ENCODE results near the gene DNASE1L2. TPM values are rescaled to one million over a fixed set of nuclear protein-coding genes. Genes with fewer than 3 reads are reported as not detected.

Gene DNASE1L2
- total RNA-seq, 1 experiment from 2014 or later: 1.9 TPM

- H3K27ac ChIP-seq (ENCODE audit: low read depth, low read length): no peak overlapping the region; the same call in 1 of the 2 replicates
- H3K79me2 ChIP-seq (ENCODE audit: insufficient read depth, low read length): no peaks in the 10 kb centered on the region
- no peaks in the 10 kb centered on the region for H4K20me1 ChIP-seq (ENCODE audit: insufficient read depth)
- H3K36me3 ChIP-seq (ENCODE audit: control insufficient read depth in 1 of 2, insufficient read depth in 2 of 2, low read length in 2 of 2): no peaks in the 10 kb centered on the region
- no peak overlapping the region for H3K4me2 ChIP-seq (ENCODE audit: low read length)
- H2AFZ ChIP-seq (ENCODE audit: low read depth, low read length, poor library complexity, severe bottlenecking): no peak overlapping the region
- no peak for ATAC-seq
- BruUV-seq (replicated peaks): no TSS peak
- no peaks in the 10 kb centered on the region for H3K9me3 ChIP-seq (ENCODE audit: control insufficient read depth in 1 of 2, insufficient read depth in 1 of 2, low read depth in 1 of 2, low read length in 2 of 2)
- no peak for DNase-seq (ENCODE audit: low read depth, low spot score)
- H3K9me2 ChIP-seq (ENCODE audit: insufficient read depth): no peaks in the 10 kb centered on the region
- TF ChIP-seq EZH2 (IDR thresholded peaks at IDR 0.05) (no peak), CBX3 (IDR thresholded peaks at IDR 0.05; ENCODE audit: low read depth) (no peak), TCF7L2 (IDR thresholded peaks at IDR 0.05; ENCODE audit: borderline replicate concordance, extremely low read depth, insufficient read depth, insufficient read length) (no peak), CEBPB (IDR thresholded peaks at IDR 0.05; ENCODE audit: low read depth) (no peak), SP1 (IDR thresholded peaks at IDR 0.05; ENCODE audit: low read depth) (no peak), RAD21 (IDR thresholded peaks at IDR 0.05; ENCODE audit: low read depth) (no peak), POLR2AphosphoS5 (IDR thresholded peaks at IDR 0.05; ENCODE audit: low read depth, low read length) (no peak), ZNF274 (IDR thresholded peaks at IDR 0.05; ENCODE audit: low read depth, low read length) (no peak), ELF1 (IDR thresholded peaks at IDR 0.05; ENCODE audit: borderline replicate concordance, low read depth) (no peak), POLR2A (IDR thresholded peaks at IDR 0.05; ENCODE audit: borderline replicate concordance, extremely low read depth, insufficient read depth, insufficient read length) (no peak), JUND (IDR thresholded peaks at IDR 0.05) (no peak)
- TF ChIP-seq, protein P1, sequence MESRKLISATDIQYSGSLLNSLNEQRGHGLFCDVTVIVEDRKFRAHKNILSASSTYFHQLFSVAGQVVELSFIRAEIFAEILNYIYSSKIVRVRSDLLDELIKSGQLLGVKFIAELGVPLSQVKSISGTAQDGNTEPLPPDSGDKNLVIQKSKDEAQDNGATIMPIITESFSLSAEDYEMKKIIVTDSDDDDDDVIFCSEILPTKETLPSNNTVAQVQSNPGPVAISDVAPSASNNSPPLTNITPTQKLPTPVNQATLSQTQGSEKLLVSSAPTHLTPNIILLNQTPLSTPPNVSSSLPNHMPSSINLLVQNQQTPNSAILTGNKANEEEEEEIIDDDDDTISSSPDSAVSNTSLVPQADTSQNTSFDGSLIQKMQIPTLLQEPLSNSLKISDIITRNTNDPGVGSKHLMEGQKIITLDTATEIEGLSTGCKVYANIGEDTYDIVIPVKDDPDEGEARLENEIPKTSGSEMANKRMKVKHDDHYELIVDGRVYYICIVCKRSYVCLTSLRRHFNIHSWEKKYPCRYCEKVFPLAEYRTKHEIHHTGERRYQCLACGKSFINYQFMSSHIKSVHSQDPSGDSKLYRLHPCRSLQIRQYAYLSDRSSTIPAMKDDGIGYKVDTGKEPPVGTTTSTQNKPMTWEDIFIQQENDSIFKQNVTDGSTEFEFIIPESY (IDR thresholded peaks at IDR 0.05; ENCODE audit: extremely low read depth, insufficient replicate concordance, low read length): no peak
- TF ChIP-seq, protein P2, sequence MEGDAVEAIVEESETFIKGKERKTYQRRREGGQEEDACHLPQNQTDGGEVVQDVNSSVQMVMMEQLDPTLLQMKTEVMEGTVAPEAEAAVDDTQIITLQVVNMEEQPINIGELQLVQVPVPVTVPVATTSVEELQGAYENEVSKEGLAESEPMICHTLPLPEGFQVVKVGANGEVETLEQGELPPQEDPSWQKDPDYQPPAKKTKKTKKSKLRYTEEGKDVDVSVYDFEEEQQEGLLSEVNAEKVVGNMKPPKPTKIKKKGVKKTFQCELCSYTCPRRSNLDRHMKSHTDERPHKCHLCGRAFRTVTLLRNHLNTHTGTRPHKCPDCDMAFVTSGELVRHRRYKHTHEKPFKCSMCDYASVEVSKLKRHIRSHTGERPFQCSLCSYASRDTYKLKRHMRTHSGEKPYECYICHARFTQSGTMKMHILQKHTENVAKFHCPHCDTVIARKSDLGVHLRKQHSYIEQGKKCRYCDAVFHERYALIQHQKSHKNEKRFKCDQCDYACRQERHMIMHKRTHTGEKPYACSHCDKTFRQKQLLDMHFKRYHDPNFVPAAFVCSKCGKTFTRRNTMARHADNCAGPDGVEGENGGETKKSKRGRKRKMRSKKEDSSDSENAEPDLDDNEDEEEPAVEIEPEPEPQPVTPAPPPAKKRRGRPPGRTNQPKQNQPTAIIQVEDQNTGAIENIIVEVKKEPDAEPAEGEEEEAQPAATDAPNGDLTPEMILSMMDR (IDR thresholded peaks at IDR 0.05 in 2 of 3, conservative IDR thresholded peaks at IDR 0.05 in 1 of 3; ENCODE audit: borderline replicate concordance in 1 of 3, insufficient read depth in 1 of 3, low read depth in 2 of 3, low read length in 2 of 3): no peak
- H3K27me3 ChIP-seq (ENCODE audit: insufficient read depth, low read length): no peaks in the 10 kb centered on the region
- CTCF ChIA-PET: no interaction called here
- POLR2A ChIA-PET: interaction anchor here (0.7 kb wide), 1 partner anchor 8 kb away, joined by 5 read pairs; no protein-coding TSS in a partner anchor
- no peaks in the 10 kb centered on the region for H3K4me1 ChIP-seq (ENCODE audit: control insufficient read depth in 1 of 2, insufficient read depth in 2 of 2, low read length in 2 of 2)
- no peak overlapping the region for H3K4me3 ChIP-seq (replicated peaks in 1 of 2; ENCODE audit: low read depth in 1 of 2, low read length in 2 of 2)
- no peak overlapping the region for H3K9ac ChIP-seq (ENCODE audit: low read length)
- RAD21 ChIA-PET (ENCODE audit: low non-redundant PET in 1 of 2, low total read pairs in 2 of 2, uncharacterized antibody in 2 of 2, unreplicated experiment in 2 of 2): no interaction called here
- intact Hi-C loops (cut with micrococcal nuclease): no loop called here
Measured at GRCh38 chr16:2284797-2285576, 48.7 kb downstream of the DNASE1L2 start.

Data from HCT116 (cell line).